ENCODE results near the gene CD7. TPM values are rescaled to one million over a fixed set of nuclear protein-coding genes. Genes with fewer than 3 reads are reported as not detected.
A peak's percentile ranks its signal among the peaks of the same experiment; 100 is the strongest.

Gene CD7
- total and polyA plus RNA-seq, 10 donors = 14.8 to 60.1 (median 24.3) TPM

GRCh38 chr17:82292251-82293154, 24.9 kb downstream of the CD7 start:
- peak; percentile 51 to 85 (median 72) for TF ChIP-seq POLR2A (IDR thresholded peaks at IDR 0.05)
- TF ChIP-seq CTCF (IDR thresholded peaks at IDR 0.05 in 8 of 11, conservative IDR thresholded peaks at IDR 0.05 in 3 of 11) = peak in 1 of 11 experiments; percentile 9
- peak; percentile 98 to 99 (median 99) for TF ChIP-seq POLR2AphosphoS5 (IDR thresholded peaks at IDR 0.05)
- H3K36me3 ChIP-seq = no peaks in the 10 kb centered on the region
- intact Hi-C loops (cut with DNase I; ENCODE audit: low total_unique reads) = no loop called here
- H3K9me3 ChIP-seq = no peaks in the 10 kb centered on the region
- peak overlapping the region; percentile 62 to 81 (median 70) for H3K4me3 ChIP-seq
- H3K27me3 ChIP-seq (replicated peaks in 1 of 7) = no peaks in the 10 kb centered on the region
- DNase-seq = peak; percentile 96
- peak overlapping the region; percentile 92 to 100 (median 96) for H3K27ac ChIP-seq
- peaks cover 0 to 60% (median 41%) of the 10 kb centered on the region in 6 donors for H3K4me1 ChIP-seq
- WGBS, 5 donors = 3 to 7% (median 4%) methylated on average over 55 to 86 of the region's 86 CpGs

GRCh38 chr17:82291582-82292250, 25.7 kb downstream of the CD7 start:
- 80 to 83% (median 81%) methylated on average over 19 of the region's 19 CpGs for WGBS, 5 donors
- DNase-seq = no peak
- TF ChIP-seq POLR2A (IDR thresholded peaks at IDR 0.05) (no peak), POLR2AphosphoS5 (IDR thresholded peaks at IDR 0.05) (no peak), CTCF (IDR thresholded peaks at IDR 0.05 in 8 of 11, conservative IDR thresholded peaks at IDR 0.05 in 3 of 11) (no peak)
- no peaks in the 10 kb centered on the region for H3K9me3 ChIP-seq
- peaks cover 0 to 58% (median 34%) of the 10 kb centered on the region in 6 donors for H3K4me1 ChIP-seq
- intact Hi-C loops (cut with DNase I; ENCODE audit: low total_unique reads) = no loop called here
- H3K27me3 ChIP-seq (replicated peaks in 1 of 7) = no peaks in the 10 kb centered on the region
- H3K4me3 ChIP-seq = peak overlapping the region; percentile 62 to 81 (median 70)
- H3K36me3 ChIP-seq = no peaks in the 10 kb centered on the region
- H3K27ac ChIP-seq = peak overlapping the region; percentile 92 to 100 (median 96)

DNA sequence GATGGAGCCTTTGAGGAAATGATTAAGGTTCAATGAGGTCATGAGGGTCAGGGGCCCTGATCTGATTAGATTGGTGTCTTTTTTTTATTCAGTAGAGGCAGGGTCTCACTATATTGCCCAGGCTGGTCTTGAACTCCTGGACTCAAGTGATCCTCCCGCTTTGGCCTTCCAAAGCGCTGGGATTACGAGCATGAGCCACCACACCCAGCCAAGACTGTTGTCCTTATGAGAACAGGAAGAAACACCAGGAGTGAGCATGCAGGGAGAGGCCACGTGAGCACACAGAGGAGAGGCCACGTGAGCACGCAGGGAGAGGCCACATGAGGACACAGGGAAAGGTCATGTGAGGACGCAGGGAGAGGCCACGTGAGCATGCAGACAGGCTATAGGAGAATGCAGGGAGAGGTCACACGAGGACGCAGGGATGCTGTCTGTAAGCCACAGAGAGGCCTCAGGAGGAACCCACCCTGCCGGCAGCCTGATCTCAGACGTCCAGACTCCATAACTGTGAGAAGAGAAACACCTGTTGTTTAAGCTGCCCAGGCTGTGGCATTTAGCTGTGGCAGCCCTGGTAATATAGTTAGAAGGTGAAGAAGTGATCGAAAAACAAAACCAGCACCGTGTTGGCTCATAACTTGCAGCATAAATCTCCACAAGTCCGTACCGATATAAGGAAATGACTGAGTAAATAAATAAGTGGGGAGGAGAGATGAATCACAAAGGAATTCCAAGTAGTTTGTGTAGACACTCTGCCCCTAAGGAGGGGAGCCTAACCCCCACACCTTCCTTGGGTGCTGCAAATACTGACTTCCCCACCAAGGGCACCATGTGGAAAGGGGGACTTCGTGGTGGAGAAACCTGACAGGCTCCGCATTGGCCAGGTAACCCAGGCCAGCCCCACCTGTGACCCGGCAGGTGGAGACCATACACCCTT, 29.3 kb downstream of the CD7 start:
- intact Hi-C loops (cut with DNase I; ENCODE audit: low total_unique reads) = no loop called here
- DNase-seq = no peak
- TF ChIP-seq POLR2A (IDR thresholded peaks at IDR 0.05) = no peak
- peak; percentile 31 to 71 (median 44) for TF ChIP-seq POLR2AphosphoS5 (IDR thresholded peaks at IDR 0.05)
- Histone ChIP-seq H3K27ac (peak overlapping the region in 4 of 8 donors; percentile 29 to 55 (median 38)), H3K9me3 (no peaks in the 10 kb centered on the region), H3K4me1 (peaks cover 0 to 38% (median 17%) of the 10 kb centered on the region in 6 donors), H3K4me3 (no peak overlapping the region), H3K36me3 (no peaks in the 10 kb centered on the region), H3K27me3 (replicated peaks in 1 of 7) (no peaks in the 10 kb centered on the region)
- 64 to 83% (median 69%) methylated on average over 19 of the region's 19 CpGs for WGBS, 5 donors

Data from spleen (tissue), 11 donors.